Stimulated activated CD8-positive, alpha-beta memory T cell treated with anti-CD3 and anti-CD28 coated beads, Interleukin-4, amount 100 ng/mL, for 4 hours (primary cell): ENCODE measurements around the gene KIF3C.
A peak's percentile ranks its signal among the peaks of the same experiment; 100 is the strongest.

ENCODE experiments used
- DNase-seq, 2 donors: peaks; one replicate each; pipeline ENCODE4 v3.0.0-alpha.2; 2020; ENCODE audit warnings: low read depth in 2 of 2, low spot score in 1 of 2

The KIF3C gene

GRCh38 chr2:25878361-25879132, 103.8 kb downstream of the KIF3C start, which contains the start of gene ASXL2:
ASXL2 (minus strand) TSS chr2:25878487; CDS start chr2:25878222, 265 bp downstream.
- DNase-seq, result peak; percentile 89 to 96

- peak; percentile 9 to 16 for DNase-seq
Measured at GRCh38 chr2:25877431-25878360, 104.6 kb downstream of the KIF3C start.
